ENCODE results near the gene EXTL2.
"Not testable (repeated sequence)": the region's sequence is repeated elsewhere in the genome, so short reads cannot be mapped to it uniquely, and the experiment has no call there.

- TF ChIP-seq POLR2A (IDR thresholded peaks at IDR 0.05; ENCODE audit: low read depth, low read length); TAF1 (IDR thresholded peaks at IDR 0.05; ENCODE audit: low read depth, low read length); POLR2AphosphoS5 (IDR thresholded peaks at IDR 0.05; ENCODE audit: low read depth, low read length); SPI1 (IDR thresholded peaks at IDR 0.05; ENCODE audit: low read depth, low read length); PAX5 (IDR thresholded peaks at IDR 0.05; ENCODE audit: insufficient read depth, low read length, severe bottlenecking): not testable (repeated sequence)
Measured at GRCh38 chr1:100843160-100843559, 51.5 kb downstream of the EXTL2 start.
